HepG2 (cell line): ENCODE results near the gene KRTAP5-10. TPM values are rescaled to one million over a fixed set of nuclear protein-coding genes. Genes with fewer than 3 reads are reported as not detected.
A peak's percentile ranks its signal among the peaks of the same experiment; 100 is the strongest.

ENCODE experiments used
- ADNP ChIP-seq: sonication (generic); formaldehyde crosslinking; IDR thresholded peaks from 2 replicates; pipeline ENCODE4 v1.4.0; 2020; ENCODE audit warnings: missing genetic modification reagents
- DNMT3B ChIP-seq: conservative IDR thresholded peaks from 2 replicates; pipeline ENCODE4 v1.6.1; 2016; ENCODE audit warnings: missing biosample characterization, control low read depth
- ISX ChIP-seq: sonication (generic); formaldehyde crosslinking; conservative IDR thresholded peaks from 2 replicates; pipeline ENCODE4 v1.5.0; 2020; ENCODE audit warnings: missing genetic modification reagents
- KDM5A ChIP-seq: fragments of 200-600 bp; sonication (generic); IDR thresholded peaks from 2 replicates; pipeline ENCODE4 v1.7.0; 2018; ENCODE audit warnings: antibody characterized with exemption, mild to moderate bottlenecking, low read length, borderline replicate concordance
- KLF13 ChIP-seq: sonication (generic); formaldehyde crosslinking; IDR thresholded peaks from 2 replicates; pipeline ENCODE4 v1.4.0; 2020; ENCODE audit warnings: mild to moderate bottlenecking, missing genetic modification reagents
- KMT2B ChIP-seq: IDR thresholded peaks from 2 replicates; pipeline ENCODE4 v1.6.1; 2016; ENCODE audit warnings: missing genetic modification reagents, missing compliant biosample characterization
- MED8 ChIP-seq: sonication (generic); formaldehyde crosslinking; IDR thresholded peaks from 2 replicates; pipeline ENCODE4 v1.8.1; 2023; ENCODE audit warnings: mild to moderate bottlenecking, missing genetic modification reagents; ENCODE audit not compliant: insufficient replicate concordance
- SP1 ChIP-seq, 2 experiments: fragments of 450-650 bp in 1 of 2; sonication (generic) in 1 of 2; formaldehyde crosslinking in 1 of 2; IDR thresholded peaks; 2 replicates each; pipeline versions ENCODE4 v1.4.0 to v1.6.1; 2016 to 2020; ENCODE audit warnings: missing genetic modification reagents in 1 of 2
- ZNF256 ChIP-seq: sonication (generic); formaldehyde crosslinking; conservative IDR thresholded peaks from 2 replicates; pipeline ENCODE4 v1.4.0; 2020; ENCODE audit warnings: missing genetic modification reagents
- ZNF317 ChIP-seq: sonication (generic); formaldehyde crosslinking; IDR thresholded peaks from 2 replicates; pipeline ENCODE4 v1.5.0; 2020; ENCODE audit warnings: mild to moderate bottlenecking, missing genetic modification reagents
- ZNF558 ChIP-seq: sonication (generic); formaldehyde crosslinking; IDR thresholded peaks from 2 replicates; pipeline ENCODE4 v1.9.0; 2022; ENCODE audit warnings: mild to moderate bottlenecking, missing genetic modification reagents, borderline replicate concordance
- ZNF850 ChIP-seq: sonication (generic); formaldehyde crosslinking; conservative IDR thresholded peaks from 2 replicates; pipeline ENCODE4 v1.9.0; 2021; ENCODE audit warnings: mild to moderate bottlenecking, missing genetic modification reagents
- polyA plus RNA-seq, 8 experiments: library from polyadenylated mRNA; depleted of rRNA in 3 of 8; stranded (reverse) in 7 of 8; unstranded in 1 of 8; fragments of >200 nt; fragmentation: Illumina TruSeq in 4 of 8; extraction: Trizol in 4 of 8; gene quantifications; 2 replicates each; pipeline versions ENCODE4 v1.2.1 to v1.2.3, GENCODE V29; 2011 to 2016; ENCODE audit warnings: low read depth in 4 of 8, missing spikeins in 1 of 8, mixed read lengths in 1 of 8; ENCODE audit not compliant: insufficient read depth in 1 of 8
- total RNA-seq, 5 experiments: library from RNA; depleted of rRNA; stranded (reverse); fragments of >200 nt; fragmentation: Illumina TruSeq; extraction: Trizol; gene quantifications; 2 replicates each; pipeline ENCODE4 v1.2.3, GENCODE V29; 2016; ENCODE audit warnings: low read depth in 1 of 5
- TF ChIP-seq, protein P1 (sequence below): sonication (generic); formaldehyde crosslinking; IDR thresholded peaks from 2 replicates; pipeline ENCODE4 v1.5.0; 2020; ENCODE audit warnings: mild to moderate bottlenecking, missing genetic modification reagents
- TF ChIP-seq, protein P2 (sequence below): sonication (generic); formaldehyde crosslinking; conservative IDR thresholded peaks from 2 replicates; pipeline ENCODE4 v1.4.0; 2020; ENCODE audit warnings: mild to moderate bottlenecking, missing genetic modification reagents, moderate library complexity
- TF ChIP-seq, protein P3 (sequence below): sonication (generic); formaldehyde crosslinking; IDR thresholded peaks from 2 replicates; pipeline ENCODE4 v1.5.1; 2020; ENCODE audit warnings: mild to moderate bottlenecking, missing genetic modification reagents
- TF ChIP-seq, protein P4 (sequence below): sonication (generic); formaldehyde crosslinking; IDR thresholded peaks from 2 replicates; pipeline ENCODE4 v1.8.1; 2022; ENCODE audit warnings: low read depth, mild to moderate bottlenecking, missing genetic modification reagents

KRTAP5-10 gene
- total and polyA plus RNA-seq, 2 of the 13 experiments (the other 11 are each of a cell fraction or from before 2014, with no cell fraction given) = not detected

DNA sequence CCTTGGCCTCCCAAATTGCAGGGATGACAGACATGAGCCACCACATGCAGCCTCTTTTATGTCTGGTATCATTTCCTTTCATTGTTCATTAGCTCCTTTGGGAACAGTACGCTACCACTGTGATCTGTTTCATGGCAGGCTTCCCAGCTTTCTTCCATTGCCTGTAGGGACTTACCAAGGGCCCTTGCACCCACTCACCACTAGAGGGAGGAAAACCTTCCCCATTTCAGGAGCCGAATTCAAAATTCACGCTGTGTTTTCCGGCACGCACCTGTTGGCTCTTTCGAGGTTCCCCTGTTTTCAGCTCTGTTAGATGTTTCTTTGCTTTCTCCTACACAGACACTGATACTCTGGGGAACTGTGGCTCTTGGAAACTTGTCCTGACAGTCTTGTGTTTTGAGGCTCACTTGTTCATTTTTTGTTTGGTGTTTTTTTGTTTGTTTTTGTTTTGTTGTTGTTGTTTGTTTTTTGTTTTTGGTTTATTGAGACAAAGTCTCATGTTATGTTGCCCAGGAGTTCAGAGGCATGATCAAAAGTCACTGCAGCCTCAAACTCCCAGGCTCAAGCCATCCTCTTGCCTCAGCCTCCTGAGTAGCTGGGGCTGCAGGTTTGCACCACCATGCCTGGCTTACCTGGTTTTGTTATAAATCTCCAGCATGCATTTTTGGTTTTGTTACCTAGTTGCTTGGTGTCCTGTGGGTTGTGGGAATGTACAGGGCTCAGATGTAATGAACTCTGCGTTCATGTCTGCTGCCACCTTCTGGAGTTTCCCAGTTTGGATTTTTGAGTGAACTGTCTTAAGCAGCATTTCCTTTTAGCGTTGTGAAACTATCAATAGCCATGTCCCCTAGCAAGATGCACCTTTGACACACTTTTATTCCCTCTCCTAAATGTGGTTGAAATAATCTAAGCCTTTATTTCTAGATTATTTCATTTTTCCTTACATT, 15.0 kb downstream of the KRTAP5-10 start (continued):
- TF ChIP-seq ZNF256 (CRISPR knock-in tag) (no peak), DNMT3B (CRISPR knock-in tag) (no peak), ZNF850 (CRISPR knock-in tag) (no peak), KMT2B (no peak), KDM5A (no peak), ISX (CRISPR knock-in tag) (no peak), ADNP (CRISPR knock-in tag) (no peak), MED8 (CRISPR knock-in tag) (no peak), ZNF558 (CRISPR knock-in tag) (no peak), ZNF317 (CRISPR knock-in tag) (0 out of 2 replicates have a peak, but pooled peaks have one; percentile 19), SP1 (IDR thresholded peaks at IDR 0.05) (no peak), SP1 (CRISPR knock-in tag; IDR thresholded peaks at IDR 0.05) (no peak), KLF13 (CRISPR knock-in tag) (no peak)
- TF ChIP-seq, protein P1, sequence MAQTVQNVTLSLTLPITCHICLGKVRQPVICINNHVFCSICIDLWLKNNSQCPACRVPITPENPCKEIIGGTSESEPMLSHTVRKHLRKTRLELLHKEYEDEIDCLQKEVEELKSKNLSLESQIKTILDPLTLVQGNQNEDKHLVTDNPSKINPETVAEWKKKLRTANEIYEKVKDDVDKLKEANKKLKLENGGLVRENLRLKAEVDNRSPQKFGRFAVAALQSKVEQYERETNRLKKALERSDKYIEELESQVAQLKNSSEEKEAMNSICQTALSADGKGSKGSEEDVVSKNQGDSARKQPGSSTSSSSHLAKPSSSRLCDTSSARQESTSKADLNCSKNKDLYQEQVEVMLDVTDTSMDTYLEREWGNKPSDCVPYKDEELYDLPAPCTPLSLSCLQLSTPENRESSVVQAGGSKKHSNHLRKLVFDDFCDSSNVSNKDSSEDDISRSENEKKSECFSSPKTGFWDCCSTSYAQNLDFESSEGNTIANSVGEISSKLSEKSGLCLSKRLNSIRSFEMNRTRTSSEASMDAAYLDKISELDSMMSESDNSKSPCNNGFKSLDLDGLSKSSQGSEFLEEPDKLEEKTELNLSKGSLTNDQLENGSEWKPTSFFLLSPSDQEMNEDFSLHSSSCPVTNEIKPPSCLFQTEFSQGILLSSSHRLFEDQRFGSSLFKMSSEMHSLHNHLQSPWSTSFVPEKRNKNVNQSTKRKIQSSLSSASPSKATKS (CRISPR knock-in tag) = no peak
- TF ChIP-seq, protein P2, sequence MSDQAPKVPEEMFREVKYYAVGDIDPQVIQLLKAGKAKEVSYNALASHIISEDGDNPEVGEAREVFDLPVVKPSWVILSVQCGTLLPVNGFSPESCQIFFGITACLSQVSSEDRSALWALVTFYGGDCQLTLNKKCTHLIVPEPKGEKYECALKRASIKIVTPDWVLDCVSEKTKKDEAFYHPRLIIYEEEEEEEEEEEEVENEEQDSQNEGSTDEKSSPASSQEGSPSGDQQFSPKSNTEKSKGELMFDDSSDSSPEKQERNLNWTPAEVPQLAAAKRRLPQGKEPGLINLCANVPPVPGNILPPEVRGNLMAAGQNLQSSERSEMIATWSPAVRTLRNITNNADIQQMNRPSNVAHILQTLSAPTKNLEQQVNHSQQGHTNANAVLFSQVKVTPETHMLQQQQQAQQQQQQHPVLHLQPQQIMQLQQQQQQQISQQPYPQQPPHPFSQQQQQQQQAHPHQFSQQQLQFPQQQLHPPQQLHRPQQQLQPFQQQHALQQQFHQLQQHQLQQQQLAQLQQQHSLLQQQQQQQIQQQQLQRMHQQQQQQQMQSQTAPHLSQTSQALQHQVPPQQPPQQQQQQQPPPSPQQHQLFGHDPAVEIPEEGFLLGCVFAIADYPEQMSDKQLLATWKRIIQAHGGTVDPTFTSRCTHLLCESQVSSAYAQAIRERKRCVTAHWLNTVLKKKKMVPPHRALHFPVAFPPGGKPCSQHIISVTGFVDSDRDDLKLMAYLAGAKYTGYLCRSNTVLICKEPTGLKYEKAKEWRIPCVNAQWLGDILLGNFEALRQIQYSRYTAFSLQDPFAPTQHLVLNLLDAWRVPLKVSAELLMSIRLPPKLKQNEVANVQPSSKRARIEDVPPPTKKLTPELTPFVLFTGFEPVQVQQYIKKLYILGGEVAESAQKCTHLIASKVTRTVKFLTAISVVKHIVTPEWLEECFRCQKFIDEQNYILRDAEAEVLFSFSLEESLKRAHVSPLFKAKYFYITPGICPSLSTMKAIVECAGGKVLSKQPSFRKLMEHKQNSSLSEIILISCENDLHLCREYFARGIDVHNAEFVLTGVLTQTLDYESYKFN (CRISPR knock-in tag) = 0 out of 2 replicates have a peak, but pooled peaks have one; percentile 13
- TF ChIP-seq, protein P3, sequence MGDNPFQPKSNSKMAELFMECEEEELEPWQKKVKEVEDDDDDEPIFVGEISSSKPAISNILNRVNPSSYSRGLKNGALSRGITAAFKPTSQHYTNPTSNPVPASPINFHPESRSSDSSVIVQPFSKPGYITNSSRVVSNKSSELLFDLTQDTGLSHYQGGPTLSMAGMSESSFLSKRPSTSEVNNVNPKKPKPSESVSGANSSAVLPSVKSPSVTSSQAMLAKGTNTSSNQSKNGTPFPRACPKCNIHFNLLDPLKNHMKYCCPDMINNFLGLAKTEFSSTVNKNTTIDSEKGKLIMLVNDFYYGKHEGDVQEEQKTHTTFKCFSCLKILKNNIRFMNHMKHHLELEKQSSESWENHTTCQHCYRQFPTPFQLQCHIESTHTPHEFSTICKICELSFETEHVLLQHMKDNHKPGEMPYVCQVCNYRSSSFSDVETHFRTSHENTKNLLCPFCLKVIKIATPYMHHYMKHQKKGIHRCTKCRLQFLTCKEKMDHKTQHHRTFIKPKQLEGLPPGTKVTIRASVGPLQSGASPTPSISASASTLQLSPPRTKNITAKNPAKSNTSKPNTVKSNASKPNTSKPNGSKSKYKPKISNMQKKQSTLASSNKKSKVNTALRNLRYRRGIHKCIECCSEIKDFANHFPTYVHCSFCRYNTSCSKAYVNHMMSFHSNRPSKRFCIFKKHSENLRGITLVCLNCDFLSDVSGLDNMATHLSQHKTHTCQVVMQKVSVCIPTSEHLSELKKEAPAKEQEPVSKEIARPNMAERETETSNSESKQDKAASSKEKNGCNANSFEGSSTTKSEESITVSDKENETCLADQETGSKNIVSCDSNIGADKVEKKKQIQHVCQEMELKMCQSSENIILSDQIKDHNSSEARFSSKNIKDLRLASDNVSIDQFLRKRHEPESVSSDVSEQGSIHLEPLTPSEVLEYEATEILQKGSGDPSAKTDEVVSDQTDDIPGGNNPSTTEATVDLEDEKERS = peak; percentile 43; the same call in 1 of the 2 replicates
- TF ChIP-seq, protein P4, sequence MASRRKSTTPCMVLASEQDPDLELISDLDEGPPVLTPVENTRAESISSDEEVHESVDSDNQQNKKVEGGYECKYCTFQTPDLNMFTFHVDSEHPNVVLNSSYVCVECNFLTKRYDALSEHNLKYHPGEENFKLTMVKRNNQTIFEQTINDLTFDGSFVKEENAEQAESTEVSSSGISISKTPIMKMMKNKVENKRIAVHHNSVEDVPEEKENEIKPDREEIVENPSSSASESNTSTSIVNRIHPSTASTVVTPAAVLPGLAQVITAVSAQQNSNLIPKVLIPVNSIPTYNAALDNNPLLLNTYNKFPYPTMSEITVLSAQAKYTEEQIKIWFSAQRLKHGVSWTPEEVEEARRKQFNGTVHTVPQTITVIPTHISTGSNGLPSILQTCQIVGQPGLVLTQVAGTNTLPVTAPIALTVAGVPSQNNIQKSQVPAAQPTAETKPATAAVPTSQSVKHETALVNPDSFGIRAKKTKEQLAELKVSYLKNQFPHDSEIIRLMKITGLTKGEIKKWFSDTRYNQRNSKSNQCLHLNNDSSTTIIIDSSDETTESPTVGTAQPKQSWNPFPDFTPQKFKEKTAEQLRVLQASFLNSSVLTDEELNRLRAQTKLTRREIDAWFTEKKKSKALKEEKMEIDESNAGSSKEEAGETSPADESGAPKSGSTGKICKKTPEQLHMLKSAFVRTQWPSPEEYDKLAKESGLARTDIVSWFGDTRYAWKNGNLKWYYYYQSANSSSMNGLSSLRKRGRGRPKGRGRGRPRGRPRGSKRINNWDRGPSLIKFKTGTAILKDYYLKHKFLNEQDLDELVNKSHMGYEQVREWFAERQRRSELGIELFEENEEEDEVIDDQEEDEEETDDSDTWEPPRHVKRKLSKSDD (CRISPR knock-in tag) = no peak
